H54 (cell line): ENCODE measurements around the gene EMC9.

Experiments used
- DNase-seq: peaks from one replicate; pipeline ENCODE4 v3.0.0; 2011; ENCODE audit warnings: low spot score, mixed read lengths; ENCODE audit not compliant: insufficient read length
- FAIRE-seq: peaks from 3 replicates; lab custom pipeline; 2011; peaks lifted over from hg19 to GRCh38; lab: Jason Lieb, UNC
- POLR2A ChIP-seq: IDR thresholded peaks from 2 replicates; pipeline ENCODE4 v1.6.1; 2011; ENCODE audit warnings: low read depth, mild to moderate bottlenecking, low read length

EMC9 gene

DNA sequence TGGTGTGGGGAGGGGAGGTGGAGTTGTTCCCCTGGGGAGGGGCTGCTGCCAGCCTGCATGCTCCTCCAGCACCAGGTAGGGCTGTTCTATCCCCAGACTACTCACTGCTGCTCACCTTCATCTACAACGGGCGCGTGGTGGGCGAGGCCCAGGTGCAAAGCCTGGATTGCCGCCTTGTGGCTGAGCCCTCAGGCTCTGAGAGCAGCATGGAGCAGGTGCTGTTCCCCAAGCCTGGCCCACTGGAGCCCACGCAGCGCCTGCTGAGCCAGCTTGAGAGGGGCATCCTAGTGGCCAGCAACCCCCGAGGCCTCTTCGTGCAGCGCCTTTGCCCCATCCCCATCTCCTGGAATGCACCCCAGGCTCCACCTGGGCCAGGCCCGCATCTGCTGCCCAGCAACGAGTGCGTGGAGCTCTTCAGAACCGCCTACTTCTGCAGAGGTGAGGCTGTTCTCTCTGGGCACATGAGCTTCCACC lies 23.2 kb upstream of the EMC9 start:
- no peak for DNase-seq
- FAIRE-seq = no peak
- TF ChIP-seq POLR2A = no peak

- TF ChIP-seq POLR2A = no peak
- no peak for FAIRE-seq
Measured at GRCh38 chr14:24162093-24162492, 20.7 kb upstream of the EMC9 start.

DNA sequence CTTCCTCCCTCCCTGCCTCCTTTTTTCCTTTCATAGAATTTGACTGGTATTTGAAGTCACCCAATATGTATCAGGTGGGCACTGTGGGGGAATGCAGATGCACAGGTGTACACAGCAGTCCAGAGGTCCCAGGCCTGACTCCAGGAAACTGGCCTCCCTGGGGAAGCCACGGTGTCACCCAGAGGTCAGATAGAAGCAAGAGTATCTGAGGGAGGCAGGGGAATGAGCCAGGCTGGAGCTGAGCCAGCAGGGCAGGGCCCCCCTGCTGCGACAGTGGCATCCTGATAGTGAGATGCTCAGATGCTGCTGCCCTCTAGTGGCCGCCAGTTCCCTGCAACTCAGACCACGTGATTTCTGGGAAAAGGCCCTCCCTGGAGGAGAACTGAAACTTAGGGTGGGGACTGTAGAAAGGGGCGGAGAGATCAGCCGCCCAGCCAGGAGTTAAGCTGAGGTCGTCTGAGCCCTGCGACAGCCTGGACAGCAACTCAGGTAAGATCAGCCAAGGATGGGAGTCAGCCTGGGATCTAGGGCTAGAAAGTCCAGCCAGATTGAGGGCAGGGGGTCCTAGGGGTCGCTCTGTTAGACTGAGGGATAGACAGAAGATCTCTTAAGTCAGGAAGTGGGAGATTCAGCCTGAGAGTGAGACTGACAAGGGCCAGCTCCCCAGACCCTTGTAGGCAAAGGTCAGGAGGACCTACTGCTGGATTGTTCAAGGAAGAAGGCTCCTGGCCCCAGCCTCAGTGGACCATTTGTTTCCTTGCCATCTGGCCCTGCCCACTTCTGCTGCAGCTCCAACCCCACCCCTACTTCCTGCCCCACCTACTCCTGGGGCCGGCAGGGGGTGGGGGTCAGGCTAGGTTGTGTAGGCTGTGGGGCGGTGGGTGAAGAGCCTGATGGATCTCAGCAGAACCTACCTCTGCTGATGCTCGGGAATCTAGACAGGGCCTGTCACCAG lies 19.7 kb upstream of the EMC9 start, which contains the start of gene IRF9:
IRF9 (plus strand) TSS at position 416 of the 955 bp plus-strand sequence. CDS start 880 bp downstream, outside the sequence.
- DNase-seq (peak; percentile 84), FAIRE-seq (peak; percentile 78)
- peak; percentile 48; the same call in 1 of the 2 replicates for TF ChIP-seq POLR2A

More at GRCh38 chr14:24162093-24162492, 20.7 kb upstream of the EMC9 start:
- DNase-seq = no peak

GRCh38 chr14:24160499-24160849 lies 19.1 kb upstream of the EMC9 start:
- no peak for FAIRE-seq
- DNase-seq = no peak
- TF ChIP-seq POLR2A = no peak

GRCh38 chr14:24159777-24160498 lies 18.5 kb upstream of the EMC9 start:
- FAIRE-seq (no peak), DNase-seq (no peak)
- no peak for TF ChIP-seq POLR2A

- no peak for FAIRE-seq
- no peak for DNase-seq
- TF ChIP-seq POLR2A = no peak
Measured at GRCh38 chr14:24157331-24157730, 15.9 kb upstream of the EMC9 start.

- no peak for DNase-seq
- TF ChIP-seq POLR2A = no peak
- FAIRE-seq = no peak
Measured at GRCh38 chr14:24156840-24157239, 15.4 kb upstream of the EMC9 start.

- FAIRE-seq (no peak), DNase-seq (no peak)
- no peak for TF ChIP-seq POLR2A
Measured at GRCh38 chr14:24155100-24155499, 13.7 kb upstream of the EMC9 start.

- FAIRE-seq = no peak
- TF ChIP-seq POLR2A = no peak
- DNase-seq = no peak
Measured at GRCh38 chr14:24151404-24152080, 10.2 kb upstream of the EMC9 start.

DNA sequence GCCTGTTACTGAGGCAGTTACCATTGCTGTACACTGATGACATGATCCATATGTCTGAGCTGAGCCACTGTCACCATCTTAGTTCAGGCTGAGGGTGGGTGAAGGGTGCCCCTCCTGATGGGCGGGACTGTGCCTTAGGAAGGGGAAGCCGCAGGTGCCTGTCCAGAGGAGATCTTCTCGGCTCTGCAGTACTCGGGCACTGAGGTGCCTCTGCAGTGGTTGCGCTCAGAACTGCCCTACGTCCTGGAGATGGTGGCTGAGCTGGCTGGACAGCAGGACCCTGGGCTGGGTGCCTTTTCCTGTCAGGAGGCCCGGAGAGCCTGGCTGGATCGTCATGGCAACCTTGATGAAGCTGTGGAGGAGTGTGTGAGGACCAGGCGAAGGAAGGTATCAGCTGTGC lies 9.6 kb upstream of the EMC9 start:
- DNase-seq (no peak), FAIRE-seq (no peak)
- TF ChIP-seq POLR2A = no peak

GRCh38 chr14:24150567-24150966 lies 9.2 kb upstream of the EMC9 start:
- DNase-seq (no peak), FAIRE-seq (no peak)
- no peak for TF ChIP-seq POLR2A

DNA sequence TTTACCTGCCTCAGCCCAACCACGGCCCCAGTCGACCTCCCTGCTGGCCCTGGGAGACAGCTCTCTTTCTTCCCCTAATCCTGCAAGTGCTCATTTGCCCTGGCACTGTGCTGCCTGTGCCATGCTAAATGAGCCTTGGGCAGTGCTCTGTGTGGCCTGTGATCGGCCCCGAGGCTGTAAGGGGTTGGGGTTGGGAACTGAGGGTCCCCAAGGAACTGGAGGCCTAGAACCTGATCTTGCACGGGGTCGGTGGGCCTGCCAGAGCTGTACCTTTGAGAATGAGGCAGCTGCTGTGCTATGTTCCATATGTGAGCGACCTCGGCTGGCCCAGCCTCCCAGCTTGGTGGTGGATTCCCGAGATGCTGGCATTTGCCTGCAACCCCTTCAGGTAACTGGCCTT lies 8.7 kb upstream of the EMC9 start:
- FAIRE-seq (no peak), DNase-seq (no peak)
- TF ChIP-seq POLR2A = no peak

DNA sequence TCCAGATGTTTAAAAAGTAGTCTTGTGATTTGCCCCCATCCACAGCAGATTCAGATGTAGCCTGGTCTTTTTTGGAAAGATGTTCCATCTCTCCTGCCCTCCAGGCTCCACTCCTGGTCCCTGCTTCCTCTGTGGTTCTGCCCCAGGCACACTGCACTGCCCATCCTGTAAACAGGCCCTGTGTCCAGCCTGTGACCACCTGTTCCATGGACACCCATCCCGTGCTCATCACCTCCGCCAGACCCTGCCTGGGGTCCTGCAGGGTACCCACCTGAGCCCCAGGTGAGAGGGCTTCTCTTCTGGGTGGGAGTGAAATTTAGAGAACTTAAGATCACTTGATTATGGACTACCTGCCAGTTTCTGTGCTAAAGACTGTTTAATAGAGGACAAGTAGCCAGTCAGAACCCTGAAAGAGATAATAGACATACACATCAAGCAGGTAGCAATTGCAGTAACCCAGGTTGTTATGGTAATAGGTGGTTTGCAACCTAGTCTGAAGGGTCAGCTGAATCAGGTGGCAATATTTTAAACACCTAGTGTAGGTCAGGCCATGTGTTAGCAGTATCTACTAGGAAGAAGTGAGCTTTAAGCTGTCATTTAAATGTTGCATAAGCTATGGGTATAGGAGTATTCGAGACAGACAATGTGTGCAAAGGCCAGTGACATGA lies 8.0 kb upstream of the EMC9 start:
- DNase-seq (no peak), FAIRE-seq (no peak)
- TF ChIP-seq POLR2A = no peak
